Keratinocyte (primary cell): Measurements from ENCODE around the gene ABCD3.

Source experiments
- CTCF ChIP-seq, 3 experiments: IDR thresholded peaks in 1 of 3; conservative IDR thresholded peaks in 1 of 3; optimal IDR thresholded peaks in 1 of 3; 2 replicates in 2 of 3; 3 replicates in 1 of 3; pipeline versions ENCODE3 to v1.5.1; 2011; ENCODE audit warnings: low read length in 3 of 3, mild to moderate bottlenecking in 3 of 3, moderate library complexity in 2 of 3, control low read depth in 1 of 3, inconsistent platforms in 1 of 3; ENCODE audit not compliant: insufficient read depth in 2 of 3; ENCODE audit errors: extremely low read depth in 1 of 3
- EZH2 ChIP-seq: IDR thresholded peaks from one replicate; pipeline ENCODE4 v1.6.1; 2012; ENCODE audit warnings: inconsistent platforms, mild to moderate bottlenecking, low read length, moderate library complexity

- TF ChIP-seq CTCF (optimal IDR thresholded peaks at IDR 0.05 in 1 of 3, IDR thresholded peaks at IDR 0.05 in 1 of 3, conservative IDR thresholded peaks at IDR 0.05 in 1 of 3; ENCODE audit: extremely low read depth in 1 of 3, insufficient read depth in 2 of 3, low read length in 3 of 3) (no peak), EZH2 (no peak)
Measured at GRCh38 chr1:94531664-94532063, 113.5 kb downstream of the ABCD3 start.
